ENCODE measurements around the gene PRSS12. TPM values are rescaled to one million over a fixed set of nuclear protein-coding genes. Genes with fewer than 3 reads are reported as not detected.

Gene PRSS12
- total and polyA plus RNA-seq, 7 donors = 0.28 to 16.1 (median 1.3) TPM

DNA sequence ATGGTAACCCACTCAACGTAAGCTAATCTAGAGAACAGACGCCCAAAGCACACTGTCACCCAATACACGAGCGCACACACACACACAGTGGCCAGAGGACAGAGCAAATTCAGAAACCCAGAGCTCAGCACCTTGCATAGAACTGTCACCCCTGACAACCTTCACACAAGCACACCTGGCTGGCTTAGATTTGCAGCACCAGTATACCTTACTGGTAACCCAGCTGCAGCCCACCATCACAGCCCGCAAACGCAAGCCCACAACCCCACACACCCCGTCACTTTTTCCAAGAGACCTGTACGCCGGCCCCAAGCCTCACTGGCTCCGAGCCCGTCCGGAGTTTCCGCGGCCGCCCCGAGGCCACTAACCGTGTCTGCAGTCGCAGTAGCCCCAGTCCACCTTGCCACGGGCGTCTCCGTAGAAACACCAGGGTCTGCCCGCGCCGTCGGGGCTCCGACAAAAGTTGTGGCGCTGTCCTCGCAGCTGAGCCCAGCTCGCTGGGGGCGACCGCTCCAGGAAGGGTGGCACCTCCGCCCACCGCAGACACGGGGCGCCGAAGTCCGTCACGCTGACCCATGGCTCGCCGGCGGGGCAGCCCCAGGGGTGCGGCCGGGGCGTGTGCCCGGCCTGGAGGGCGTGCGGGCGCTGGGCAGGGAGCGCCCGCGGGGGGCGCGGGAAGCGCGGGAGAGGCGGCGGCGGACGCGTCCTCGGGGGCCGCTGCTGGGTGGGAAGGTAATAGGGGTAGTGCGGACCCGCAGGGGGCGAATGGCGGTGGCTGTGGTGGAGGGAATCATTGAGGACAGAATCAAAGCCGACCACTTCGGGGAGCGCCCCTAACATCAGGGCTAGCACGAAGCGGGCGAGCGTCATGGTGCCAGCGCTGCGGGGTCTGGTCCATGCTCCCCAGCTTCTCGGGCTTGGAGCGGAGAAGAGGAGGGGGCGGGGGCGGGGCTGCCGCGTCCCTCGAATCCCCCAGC, 664 bp downstream of the PRSS12 start:
- Histone ChIP-seq H3K27ac (peak overlapping the region in 1 of 4 donors; percentile 20), H3K27me3 (peaks cover 28 to 56% (median 30%) of the 10 kb centered on the region in 3 donors), H3K4me1 (peaks cover 0 to 17% (median 15%) of the 10 kb centered on the region in 4 donors), H3K36me3 (no peaks in the 10 kb centered on the region), H3K4me3 (peak overlapping the region; percentile 32 to 55 (median 50)), H3K9me3 (no peaks in the 10 kb centered on the region)
- no peak for TF ChIP-seq POLR2AphosphoS5 (IDR thresholded peaks at IDR 0.05)
- TF ChIP-seq, protein P1, sequence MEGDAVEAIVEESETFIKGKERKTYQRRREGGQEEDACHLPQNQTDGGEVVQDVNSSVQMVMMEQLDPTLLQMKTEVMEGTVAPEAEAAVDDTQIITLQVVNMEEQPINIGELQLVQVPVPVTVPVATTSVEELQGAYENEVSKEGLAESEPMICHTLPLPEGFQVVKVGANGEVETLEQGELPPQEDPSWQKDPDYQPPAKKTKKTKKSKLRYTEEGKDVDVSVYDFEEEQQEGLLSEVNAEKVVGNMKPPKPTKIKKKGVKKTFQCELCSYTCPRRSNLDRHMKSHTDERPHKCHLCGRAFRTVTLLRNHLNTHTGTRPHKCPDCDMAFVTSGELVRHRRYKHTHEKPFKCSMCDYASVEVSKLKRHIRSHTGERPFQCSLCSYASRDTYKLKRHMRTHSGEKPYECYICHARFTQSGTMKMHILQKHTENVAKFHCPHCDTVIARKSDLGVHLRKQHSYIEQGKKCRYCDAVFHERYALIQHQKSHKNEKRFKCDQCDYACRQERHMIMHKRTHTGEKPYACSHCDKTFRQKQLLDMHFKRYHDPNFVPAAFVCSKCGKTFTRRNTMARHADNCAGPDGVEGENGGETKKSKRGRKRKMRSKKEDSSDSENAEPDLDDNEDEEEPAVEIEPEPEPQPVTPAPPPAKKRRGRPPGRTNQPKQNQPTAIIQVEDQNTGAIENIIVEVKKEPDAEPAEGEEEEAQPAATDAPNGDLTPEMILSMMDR (IDR thresholded peaks at IDR 0.05) = no peak
- no peak for TF ChIP-seq EP300 (IDR thresholded peaks at IDR 0.05)
- no peak for TF ChIP-seq POLR2A (IDR thresholded peaks at IDR 0.05)
- intact Hi-C loops (cut with DNase I) = loop anchor here (5.0 kb wide), 1 partner anchor 70 kb away; no protein-coding TSS in a partner anchor
- WGBS, 2 donors = 2 to 6% methylated on average over 82 of the region's 82 CpGs
- DNase-seq = peak; percentile 65

DNA sequence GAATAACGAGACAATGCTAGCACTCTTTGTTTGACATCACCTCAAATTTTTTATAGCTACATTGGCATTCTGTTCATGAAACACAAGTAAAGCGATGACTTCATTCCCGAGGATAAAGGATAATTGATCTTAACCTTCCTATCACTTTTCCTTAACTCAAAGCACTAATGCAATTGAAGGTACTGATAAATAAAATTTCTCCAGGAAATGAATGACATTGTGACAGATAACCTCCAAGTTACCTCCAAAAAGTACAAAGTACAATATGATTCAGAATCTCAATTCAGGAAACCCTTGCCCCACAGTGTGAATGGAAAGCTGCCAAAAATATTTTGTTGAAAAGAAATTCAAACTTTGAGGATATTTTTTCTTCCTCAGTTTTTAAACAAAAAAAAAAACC, 1.8 kb downstream of the PRSS12 start:
- peaks cover 25 to 56% (median 30%) of the 10 kb centered on the region in 3 donors for H3K27me3 ChIP-seq
- DNase-seq = no peak
- no peak for TF ChIP-seq EP300 (IDR thresholded peaks at IDR 0.05)
- no peak for TF ChIP-seq POLR2A (IDR thresholded peaks at IDR 0.05)
- no peak for TF ChIP-seq POLR2AphosphoS5 (IDR thresholded peaks at IDR 0.05)
- TF ChIP-seq, protein P1 (IDR thresholded peaks at IDR 0.05) = no peak
- H3K27ac ChIP-seq = no peak overlapping the region
- intact Hi-C loops (cut with DNase I) = loop anchor here (5.0 kb wide), 1 partner anchor 69 kb away; no protein-coding TSS in a partner anchor
- WGBS, 2 donors = 40 to 65% methylated on average over 3 of the region's 3 CpGs
- no peak overlapping the region for H3K4me3 ChIP-seq
- H3K9me3 ChIP-seq = no peaks in the 10 kb centered on the region
- peaks cover 0 to 17% (median 15%) of the 10 kb centered on the region in 4 donors for H3K4me1 ChIP-seq
- H3K36me3 ChIP-seq = no peaks in the 10 kb centered on the region

DNA sequence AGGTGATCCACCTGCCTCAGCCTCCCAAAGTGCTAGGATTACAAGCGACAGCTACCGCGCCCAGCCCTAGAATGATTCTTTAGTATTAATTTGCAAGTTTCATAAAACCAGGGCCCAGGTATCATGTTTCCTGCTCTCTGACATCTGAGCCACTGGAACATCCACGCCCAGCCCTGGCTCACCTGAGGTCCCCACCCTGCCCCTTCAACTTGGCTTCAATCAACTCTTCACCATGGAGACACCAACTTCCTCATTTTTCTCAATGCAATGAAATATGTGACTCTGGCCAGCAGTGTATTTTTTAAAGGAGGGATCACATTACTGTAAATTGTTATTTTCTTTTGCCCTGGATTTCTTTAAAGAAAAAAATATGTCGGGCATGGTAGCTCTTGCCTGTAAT, 3.9 kb downstream of the PRSS12 start:
- peaks cover 20 to 35% (median 22%) of the 10 kb centered on the region in 3 donors for H3K27me3 ChIP-seq
- intact Hi-C loops (cut with DNase I) = no loop called here
- TF ChIP-seq EP300 (IDR thresholded peaks at IDR 0.05) = no peak
- TF ChIP-seq, protein P1 (IDR thresholded peaks at IDR 0.05) = no peak
- TF ChIP-seq POLR2AphosphoS5 (IDR thresholded peaks at IDR 0.05) = no peak
- no peak for TF ChIP-seq POLR2A (IDR thresholded peaks at IDR 0.05)
- WGBS, 2 donors = 15 to 68% methylated on average over 5 of the region's 5 CpGs
- no peaks in the 10 kb centered on the region for H3K9me3 ChIP-seq
- H3K4me3 ChIP-seq = no peak overlapping the region
- DNase-seq = no peak
- no peaks in the 10 kb centered on the region for H3K36me3 ChIP-seq
- no peak overlapping the region for H3K27ac ChIP-seq
- peaks cover 0 to 17% (median 15%) of the 10 kb centered on the region in 4 donors for H3K4me1 ChIP-seq

DNA sequence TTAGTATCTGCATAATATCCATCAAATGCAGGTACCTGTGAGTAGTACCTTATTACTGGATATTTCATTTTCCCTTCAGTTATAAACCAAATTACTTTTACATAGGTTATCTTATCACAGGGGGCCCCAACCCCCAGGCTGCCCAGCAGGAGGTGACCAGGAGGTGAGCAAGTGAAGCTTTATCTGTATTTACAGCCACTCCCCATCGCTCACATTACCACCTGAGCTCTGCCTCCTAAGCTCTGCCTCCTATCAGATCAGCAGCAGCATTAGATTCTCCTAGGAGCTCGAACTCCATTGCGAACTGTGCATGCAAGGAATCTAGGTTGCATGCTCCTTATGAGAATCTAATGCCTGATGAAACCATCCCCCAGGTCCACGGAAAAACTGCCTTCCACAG, 6.3 kb downstream of the PRSS12 start:
- H3K36me3 ChIP-seq = no peaks in the 10 kb centered on the region
- H3K4me1 ChIP-seq = no peaks in the 10 kb centered on the region
- H3K9me3 ChIP-seq = no peaks in the 10 kb centered on the region
- H3K27me3 ChIP-seq = peaks cover 0 to 11% (median under 1%) of the 10 kb centered on the region in 3 donors
- no peak overlapping the region for H3K27ac ChIP-seq
- intact Hi-C loops (cut with DNase I) = no loop called here
- 80 to 91% methylated on average over 4 of the region's 4 CpGs for WGBS, 2 donors
- no peak overlapping the region for H3K4me3 ChIP-seq
- TF ChIP-seq, protein P1 (IDR thresholded peaks at IDR 0.05) = no peak
- TF ChIP-seq POLR2A (IDR thresholded peaks at IDR 0.05) (no peak), EP300 (IDR thresholded peaks at IDR 0.05) (no peak), POLR2AphosphoS5 (IDR thresholded peaks at IDR 0.05) (no peak)
- DNase-seq = no peak
